HG02623 (cell line): ENCODE data around the gene PLEKHH2.

Experiments used
- ATAC-seq: cut with Tn5 transposase; IDR thresholded peaks from one replicate; pipeline ENCODE4 v1.9.1; 2021; ENCODE audit warnings: moderate library complexity; ENCODE audit not compliant: unreplicated experiment

PLEKHH2 gene

DNA sequence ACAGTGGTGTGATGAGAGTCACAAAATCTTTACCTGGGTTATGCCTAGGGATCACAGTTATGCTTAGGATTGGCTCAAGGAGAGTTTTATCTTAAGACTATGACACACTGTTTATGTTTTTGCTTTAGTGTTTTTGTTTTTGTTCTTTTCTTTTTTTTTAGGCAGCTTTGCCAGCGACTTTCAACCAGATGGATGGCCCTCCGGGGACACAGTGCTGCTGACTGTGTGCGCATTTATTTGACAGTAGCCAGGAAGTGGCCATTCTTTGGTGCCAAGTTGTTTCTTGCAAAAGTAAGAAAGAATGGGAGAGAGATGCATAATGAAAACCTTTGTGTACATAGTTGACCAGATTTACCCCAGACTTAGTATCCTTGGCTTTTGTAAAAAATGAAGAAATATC lies 121.7 kb downstream of the PLEKHH2 start:
- no peak for ATAC-seq

DNA sequence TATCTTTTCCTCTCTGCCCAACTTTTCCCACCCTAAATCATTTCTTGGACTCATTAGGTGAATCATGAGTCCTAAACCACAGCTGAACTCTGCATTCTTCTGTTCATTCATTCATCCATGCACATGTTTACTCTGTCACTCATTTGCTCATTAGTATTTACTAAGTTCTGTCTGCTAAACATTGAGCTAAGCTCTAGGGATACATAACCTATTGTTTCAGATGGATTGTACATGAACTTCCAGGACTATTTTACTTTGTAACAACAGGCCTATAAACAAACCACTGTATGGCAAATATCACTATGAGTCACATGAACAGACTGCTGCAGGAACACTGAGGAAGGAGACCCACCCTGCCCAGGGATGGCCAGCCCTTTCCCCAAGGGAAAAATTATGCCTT lies 122.1 kb downstream of the PLEKHH2 start:
- ATAC-seq: no peak

DNA sequence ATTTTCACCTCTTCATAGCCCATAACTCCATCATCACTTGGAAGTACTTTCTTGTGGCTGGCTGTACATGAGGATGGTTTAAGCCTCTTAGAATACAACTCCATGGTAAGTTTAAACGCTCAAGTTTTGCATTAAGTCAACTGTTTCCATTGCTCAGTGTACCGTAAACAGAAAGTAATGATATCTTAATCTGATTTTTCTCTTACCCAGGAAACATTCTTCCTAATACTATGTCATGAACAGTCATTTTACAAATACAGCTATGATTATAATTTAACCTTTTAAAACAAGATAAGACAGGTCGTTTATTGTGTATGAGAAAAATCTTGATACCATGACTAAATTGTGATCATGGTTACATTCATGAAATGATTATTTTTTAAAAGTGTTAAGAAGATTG lies 125.2 kb downstream of the PLEKHH2 start:
- ATAC-seq: no peak

DNA sequence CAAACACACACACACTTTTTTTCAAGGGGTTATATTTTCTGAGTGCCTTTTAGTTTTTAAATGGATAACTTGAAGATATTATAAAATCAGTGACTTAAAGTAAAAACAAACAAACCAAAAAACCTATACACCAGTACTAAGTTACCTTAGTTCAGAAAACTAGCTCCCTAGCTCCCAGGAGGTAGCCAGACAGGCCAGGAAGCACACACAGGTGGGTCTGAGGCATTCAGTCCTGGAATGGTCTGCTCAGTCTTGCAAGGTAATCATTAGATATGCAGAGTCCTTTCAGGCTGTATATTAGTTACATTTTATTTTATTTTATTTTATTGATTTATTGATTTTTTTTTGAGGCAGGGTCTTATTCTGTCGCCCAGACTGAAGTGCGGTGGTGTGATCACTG lies 126.0 kb downstream of the PLEKHH2 start:
- no peak for ATAC-seq

DNA sequence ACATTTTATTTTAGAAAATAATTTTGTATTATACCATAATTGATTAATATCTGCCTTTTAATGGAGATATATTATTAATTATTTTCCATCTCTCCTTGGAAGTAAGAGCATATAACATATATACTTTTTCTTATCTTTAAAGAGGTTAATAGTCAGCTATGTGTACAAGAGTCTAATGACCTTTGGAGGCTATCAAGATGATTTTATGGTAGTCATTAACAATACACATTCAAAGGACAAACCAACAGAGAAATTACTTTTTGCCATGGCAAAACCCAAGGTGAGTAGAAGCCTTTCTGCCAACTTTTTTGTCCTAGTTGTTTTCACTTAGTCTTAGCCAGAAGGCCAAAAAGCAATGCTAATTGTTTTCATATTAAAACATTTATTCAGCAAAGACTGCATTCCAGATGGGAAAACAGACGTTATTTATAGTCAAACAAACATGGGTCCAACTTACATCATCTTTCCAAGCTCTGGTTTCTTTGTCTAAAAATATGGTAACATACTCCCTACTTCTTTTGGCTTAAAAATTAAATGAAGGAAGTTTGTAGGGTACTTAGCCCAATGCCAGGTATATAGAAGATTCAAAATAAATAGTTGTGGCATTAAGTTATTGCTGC lies 127.1 kb downstream of the PLEKHH2 start:
- no peak for ATAC-seq

DNA sequence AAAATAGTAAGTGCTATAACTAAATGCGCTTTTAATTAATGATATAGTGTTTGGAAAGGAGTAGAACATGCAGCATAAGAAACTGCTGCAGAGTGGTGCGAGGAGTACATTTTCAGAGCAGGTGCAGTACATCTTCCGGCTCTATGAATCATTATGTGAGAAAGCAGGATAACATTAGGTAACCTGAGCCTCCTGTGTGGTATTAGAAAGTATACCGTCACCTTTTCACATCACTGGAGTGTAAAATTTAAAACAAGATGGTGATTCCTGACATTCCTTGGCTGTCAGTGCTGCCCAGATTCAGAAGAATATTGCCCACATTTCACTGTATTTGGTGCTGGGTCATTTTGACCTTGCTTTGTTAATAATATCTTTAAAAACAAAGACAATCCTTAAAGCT lies 128.9 kb downstream of the PLEKHH2 start:
- ATAC-seq: no peak

DNA sequence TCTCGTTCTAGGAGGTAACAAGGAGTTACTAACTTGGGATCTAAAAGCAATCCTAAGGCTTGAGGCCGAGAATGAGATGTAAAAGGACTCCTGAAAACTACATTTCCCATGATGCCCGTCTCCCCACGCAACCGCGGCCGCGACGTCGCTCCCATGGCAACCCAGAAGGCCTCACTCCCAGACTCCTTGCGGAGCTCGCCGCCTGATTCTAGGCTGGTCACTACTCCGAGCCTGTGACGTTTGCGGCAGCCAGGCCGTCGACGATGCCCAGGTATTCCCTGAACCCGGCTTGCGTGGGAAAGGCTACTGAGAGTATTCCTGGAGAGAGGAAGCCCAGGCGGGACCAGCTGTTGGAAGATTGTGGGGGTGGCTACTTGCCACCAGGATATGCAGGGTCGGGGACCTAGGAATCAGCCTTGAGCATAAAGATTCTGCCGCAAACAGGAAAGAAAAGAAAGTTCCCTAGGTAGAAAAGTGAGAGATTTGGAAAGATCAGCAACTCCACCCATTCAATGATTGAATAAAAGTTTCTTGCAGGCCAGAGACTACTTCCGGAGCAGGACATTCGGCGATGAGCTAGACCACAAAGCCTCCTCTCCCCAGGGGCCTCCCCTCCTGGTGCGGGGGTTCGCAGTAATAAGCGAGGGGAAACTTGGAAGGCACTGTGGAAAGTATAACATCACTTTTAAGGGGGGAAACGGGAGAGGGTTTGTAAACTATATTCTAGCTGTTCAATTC lies 137.0 kb downstream of the PLEKHH2 start, which contains the start of gene DYNC2LI1:
Gene DYNC2LI1, plus strand, starts transcription at position 164 of the 738 bp plus-strand sequence. Its CDS starts 100 bp downstream, at position 264.
- peak; percentile 99 for ATAC-seq

DNA sequence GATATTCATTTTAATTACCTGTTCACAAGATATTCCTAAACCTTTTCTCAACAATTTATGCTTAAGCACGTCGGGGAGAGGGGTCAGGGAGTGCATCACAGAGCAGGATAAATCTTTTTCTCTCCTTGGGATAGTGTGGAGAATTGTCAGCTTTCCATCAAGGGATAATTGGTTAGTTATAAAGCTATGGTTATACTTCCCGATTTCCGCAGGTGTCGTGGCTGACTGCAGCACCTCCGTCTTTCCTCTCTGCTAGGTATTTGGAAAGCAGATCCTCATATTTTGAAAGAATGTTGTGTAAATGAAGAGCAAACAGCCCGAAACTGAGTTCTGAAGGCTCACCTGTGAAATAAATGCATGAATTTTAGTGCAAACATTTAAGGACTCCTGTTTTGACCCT lies 137.6 kb downstream of the PLEKHH2 start:
- ATAC-seq: no peak

DNA sequence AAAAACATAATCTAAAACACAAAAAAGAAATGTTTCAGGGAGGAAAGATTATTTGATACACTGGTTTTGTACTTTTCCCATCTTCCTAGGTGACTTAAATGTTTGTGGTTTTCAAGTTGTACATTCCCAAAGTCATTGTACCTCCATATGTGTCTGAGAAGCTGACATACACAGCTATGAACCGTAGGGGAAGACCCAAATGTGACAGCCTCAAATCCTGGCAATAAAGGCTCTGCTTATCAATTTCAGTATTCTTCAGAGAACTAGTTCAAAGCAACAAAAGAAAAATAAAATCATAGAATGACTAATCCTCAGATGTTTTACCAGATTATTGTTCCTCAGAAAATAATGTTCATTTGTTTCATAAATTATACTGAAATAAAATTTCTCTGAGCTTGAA lies 139.3 kb downstream of the PLEKHH2 start:
- ATAC-seq: no peak

DNA sequence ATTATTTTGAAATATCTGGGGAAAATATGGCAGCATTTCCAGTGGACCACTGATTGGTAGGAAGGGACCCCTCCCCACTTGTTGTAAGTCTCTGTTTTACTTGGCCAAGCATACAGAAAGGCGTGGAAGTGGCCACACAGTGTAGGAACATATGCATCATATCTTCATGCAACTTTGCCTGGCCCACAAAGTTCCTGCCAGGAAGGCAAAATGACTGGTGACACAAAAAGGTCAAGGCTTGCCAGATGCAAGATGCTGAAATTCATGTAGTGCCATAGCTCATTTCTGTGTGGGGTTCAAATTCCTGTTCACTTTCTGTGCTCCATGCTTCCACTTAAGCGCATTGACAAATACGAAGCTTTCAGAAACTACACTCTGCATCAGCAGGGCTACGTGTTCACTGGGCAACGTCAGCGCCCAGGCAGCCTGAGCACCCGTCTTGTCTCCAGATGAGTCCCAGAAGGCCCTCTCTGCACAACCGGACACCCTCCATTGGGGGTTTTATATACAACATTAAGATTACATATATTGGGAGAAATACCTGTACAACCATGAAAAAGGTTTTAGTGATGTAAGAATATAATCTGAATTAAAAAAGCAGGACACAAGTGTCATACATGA lies 140.4 kb downstream of the PLEKHH2 start:
- no peak for ATAC-seq

DNA sequence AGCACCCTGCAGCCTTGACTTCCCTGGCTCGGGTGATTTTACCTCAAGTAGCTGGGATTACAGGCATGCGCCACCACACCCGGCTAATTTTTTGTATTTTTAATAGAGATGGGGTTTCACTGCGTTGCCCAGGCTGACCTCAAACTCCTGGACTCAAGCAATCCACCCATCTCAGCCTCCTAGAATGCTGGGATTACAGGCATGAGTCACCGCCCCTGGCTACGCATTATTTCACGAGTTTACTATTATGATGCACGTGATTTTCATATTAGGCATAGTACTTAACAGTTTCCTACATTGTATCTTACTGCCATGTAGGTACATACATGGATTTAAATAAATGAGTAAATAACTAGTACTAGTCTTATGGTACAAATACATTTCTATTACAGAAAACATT lies 141.2 kb downstream of the PLEKHH2 start:
- ATAC-seq: no peak

DNA sequence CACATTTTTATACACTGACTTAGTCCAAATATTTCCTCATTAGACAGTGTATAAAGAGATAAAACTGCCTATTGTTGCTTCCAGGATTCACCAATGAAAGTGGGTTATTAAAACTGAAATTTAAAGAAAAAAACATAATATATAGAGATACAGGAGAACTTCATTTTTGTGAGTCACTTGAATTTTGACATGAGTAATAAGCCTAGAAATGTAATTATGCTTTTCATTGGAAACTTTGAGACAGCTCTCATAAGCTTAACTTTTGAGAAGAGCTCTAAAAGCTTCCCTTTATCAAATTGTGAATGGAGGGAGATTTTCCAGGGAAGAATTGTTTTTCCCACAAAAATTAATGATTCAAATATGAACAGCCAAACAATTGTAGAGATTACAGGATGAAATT lies 150.8 kb downstream of the PLEKHH2 start:
- ATAC-seq: no peak

DNA sequence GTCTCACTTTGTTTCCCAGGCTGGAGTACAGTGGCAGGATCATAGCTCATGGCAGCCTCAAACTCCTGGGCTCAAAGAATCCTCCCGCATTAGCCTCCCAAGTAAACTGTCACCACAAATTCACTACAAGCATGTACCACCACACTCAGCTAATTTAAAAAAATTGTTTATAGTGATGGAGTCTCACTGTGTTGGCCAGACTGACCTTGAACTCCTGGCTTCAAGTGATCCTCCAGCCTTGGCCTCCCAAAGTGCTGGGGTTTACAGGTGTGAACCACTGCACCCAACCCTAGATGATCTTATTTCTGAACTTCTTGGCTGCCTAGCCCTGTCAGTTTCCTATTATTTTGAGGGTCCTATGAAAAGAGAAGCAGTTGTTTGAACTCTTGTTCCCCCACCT lies 151.6 kb downstream of the PLEKHH2 start:
- ATAC-seq: no peak

DNA sequence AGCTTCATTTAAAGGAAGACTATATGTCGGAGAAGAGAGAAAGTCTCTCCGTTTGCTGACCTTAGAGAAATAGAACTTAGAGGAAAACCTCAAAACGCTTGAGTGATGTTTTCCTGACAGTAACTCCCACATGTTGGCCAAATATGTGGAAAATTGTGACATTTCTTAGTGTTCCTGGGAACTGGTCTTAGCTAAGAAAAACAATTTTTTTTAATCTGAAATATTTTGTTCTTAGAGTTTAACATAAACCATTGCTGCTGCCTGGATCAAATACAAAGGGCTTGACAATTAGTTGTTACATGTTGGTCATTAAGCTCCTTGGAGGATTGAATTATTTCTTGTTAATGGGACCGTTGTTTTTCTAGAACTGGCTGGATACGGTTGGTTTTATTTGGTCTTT lies 153.1 kb downstream of the PLEKHH2 start:
- no peak for ATAC-seq

DNA sequence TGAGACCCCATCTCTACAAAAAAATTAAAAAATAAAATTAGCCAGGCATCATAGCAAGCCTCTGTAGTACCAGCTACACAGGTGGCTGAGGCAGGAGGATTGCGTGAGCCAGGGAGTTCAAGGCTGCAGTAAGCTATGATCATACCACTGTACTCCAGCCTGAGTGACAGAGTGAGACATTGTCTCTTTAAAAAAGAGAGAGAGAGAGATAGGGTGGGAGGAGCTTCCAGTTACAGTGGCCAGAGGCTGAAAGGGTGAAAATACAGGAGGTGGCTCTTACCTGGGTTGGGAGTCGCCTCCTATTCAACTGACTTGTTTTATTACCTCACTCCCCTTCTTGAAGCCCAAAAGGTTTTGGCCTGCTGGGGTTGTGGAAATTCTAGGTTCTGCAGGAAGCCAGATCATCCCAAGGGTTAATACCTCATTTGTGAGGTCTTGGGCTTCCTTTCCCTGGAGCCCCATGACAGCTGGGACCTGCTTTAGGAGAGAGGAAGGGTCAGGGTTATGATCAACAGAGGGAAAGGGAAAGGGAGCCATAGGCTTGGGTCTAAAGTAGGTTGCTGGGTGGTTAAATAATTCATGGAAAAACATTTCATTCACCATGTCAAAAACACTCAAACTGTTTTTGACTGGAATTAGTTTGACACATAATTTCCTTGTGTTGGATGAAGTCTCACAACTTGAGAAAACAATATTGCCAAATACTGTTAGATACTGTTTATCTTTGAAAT lies 154.1 kb downstream of the PLEKHH2 start:
- ATAC-seq: no peak

DNA sequence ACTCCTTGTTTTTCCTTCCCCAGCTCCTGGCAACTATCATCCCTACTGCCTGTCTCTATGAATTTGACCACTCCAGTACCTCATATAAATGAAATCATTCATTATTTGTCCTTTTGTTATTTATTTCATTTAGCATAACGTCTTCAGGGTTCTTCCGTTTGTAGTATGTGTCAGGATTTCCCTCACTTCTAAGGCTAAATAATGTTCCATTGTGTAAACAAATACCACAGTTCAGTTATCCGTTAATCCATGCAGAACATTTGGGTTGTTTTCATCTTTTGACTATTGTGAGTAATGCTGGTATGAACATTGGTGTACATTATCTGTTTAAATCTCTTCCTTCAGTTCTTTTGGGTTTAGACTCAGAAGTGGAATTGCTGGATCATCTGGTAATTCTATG lies 155.6 kb downstream of the PLEKHH2 start:
- ATAC-seq: no peak

DNA sequence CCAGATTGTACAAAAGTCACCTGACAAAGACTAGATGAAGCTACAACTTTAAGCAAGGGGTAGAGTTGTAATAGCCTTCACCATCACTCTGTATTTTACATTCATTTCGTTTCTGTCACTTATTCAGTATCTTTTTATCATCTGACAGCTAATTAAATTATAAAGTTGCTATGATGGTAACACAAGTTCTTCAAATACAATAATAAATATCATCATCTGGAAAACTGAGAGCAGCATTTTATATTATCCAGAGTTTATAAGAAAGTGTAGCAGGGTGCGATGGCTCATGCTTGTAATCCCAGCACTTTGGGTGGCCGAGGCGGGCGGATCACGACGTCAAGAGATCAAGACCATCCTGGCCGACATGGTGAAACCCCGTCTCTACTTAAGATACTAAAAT lies 157.9 kb downstream of the PLEKHH2 start:
- no peak for ATAC-seq

DNA sequence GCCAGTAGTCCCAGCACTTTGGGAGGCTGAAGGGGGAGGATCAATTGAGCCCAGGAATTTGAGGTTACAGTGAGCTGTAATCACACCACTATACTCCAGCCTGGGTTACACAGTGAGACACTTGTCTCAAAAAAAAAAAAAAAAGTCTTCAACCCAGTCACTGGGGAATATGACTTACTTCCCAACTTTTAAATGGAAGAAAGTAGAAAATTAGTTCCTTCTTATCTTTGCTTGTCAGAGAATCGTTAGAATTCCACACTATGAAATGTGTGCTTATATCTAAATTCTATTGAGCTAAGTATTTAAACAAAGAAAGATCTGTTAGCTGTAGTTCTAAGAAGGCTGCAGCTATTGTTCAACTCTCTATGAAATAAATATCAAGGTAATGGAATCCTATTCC lies 159.1 kb downstream of the PLEKHH2 start:
- no peak for ATAC-seq

DNA sequence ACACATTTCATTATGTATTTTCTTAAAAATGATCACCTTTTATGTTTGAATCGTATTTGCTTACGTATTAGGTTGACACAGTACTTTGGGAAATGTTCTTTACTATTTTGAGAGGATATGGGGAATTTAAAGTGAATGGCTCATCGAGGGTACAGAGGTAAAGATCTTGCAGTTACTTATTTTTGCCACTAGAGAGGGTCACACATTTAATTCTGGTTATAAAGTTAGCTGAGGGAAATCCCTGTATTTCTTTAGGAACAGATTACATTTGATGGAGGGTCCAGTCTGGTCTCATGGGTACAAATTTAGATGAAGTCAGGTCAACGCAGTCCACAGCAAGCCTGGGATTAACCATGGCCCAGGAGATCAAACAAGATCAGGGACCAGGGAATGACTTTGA lies 161.2 kb downstream of the PLEKHH2 start:
- no peak for ATAC-seq

DNA sequence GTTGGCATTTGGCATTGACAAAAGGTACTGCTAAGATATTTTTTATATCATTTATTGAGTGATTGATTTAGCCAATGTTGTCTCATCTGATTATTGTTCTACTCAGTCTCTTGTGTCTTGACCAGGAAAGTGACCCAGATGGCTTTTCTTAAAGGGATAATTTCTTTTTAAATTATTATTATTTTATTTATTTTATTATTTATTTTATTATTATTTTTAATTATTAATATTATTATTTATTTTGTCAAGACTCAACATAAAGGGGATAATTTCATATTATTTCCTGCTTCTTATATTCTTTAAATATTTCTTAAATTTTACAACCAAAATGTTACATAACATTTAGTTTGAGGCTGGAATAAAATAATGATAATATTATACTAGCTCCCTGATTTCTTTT lies 163.8 kb downstream of the PLEKHH2 start:
- ATAC-seq: no peak

DNA sequence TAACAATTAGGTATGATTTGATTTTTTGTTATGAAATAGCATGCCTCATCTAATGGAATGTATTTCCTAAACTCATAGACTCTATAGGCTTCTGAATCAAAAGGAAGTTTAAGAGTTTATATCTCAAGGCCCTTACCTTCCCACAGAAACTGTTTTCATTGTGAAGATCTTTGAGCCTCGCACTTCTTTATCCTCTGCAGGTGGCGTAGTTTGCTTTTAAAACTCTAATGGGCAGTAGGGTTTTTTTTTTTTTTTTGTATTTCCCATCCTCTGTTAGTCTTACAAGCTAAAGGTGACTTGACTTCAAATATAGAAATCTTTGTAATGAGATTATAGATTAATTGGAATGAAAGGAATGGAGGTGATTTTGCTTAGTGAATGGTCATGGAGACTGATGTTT lies 165.1 kb downstream of the PLEKHH2 start:
- ATAC-seq: no peak

DNA sequence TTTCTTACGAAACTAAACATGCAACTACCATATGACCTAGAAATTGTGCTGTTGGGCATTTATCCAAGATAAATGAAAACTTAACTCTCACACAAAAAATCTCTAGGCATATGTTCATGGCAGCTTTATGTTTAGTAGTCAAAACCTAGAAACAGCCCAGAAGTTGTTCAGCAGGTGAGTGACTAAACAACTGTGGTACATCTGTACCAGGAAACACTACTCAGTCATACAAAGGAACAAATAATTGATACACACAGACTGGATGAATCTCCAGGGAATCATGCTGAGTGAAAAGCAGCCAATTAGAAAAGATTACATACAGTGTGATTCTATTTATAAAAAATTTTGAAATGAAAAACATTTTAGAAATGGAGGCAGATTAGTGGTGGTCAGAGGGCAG lies 166.1 kb downstream of the PLEKHH2 start:
- no peak for ATAC-seq
